A549 (cell line): ENCODE data around the gene MYCN.

Experiments used
- CHD2 ChIP-seq: fragments of 150-350 bp; IDR thresholded peaks from 2 replicates; pipeline ENCODE4 v1.6.1; 2014; ENCODE audit warnings: low read length; ENCODE audit not compliant: partially characterized antibody
- CHD4 ChIP-seq: fragments of 200-600 bp; sonication (generic); IDR thresholded peaks from 2 replicates; pipeline ENCODE4 v1.6.1; 2016; ENCODE audit warnings: antibody characterized with exemption, mild to moderate bottlenecking, borderline replicate concordance
- CTCF ChIP-seq: fragments of >200 bp; sonication (Bioruptor Twin); formaldehyde crosslinking; IDR thresholded peaks from 3 replicates; pipeline ENCODE4 v1.5.1; 2016
- HOXA7 ChIP-seq: fragments of 250-450 bp; sonication (Bioruptor Pico); IDR thresholded peaks from 2 replicates; pipeline ENCODE4 v1.5.0; 2020; ENCODE audit warnings: mild to moderate bottlenecking, moderate library complexity
- JUNB ChIP-seq: fragments of >200 bp; sonication (Bioruptor Twin); formaldehyde crosslinking; IDR thresholded peaks from 2 replicates; pipeline ENCODE4 v1.6.1; 2016
- KDM5A ChIP-seq: fragments of 200-600 bp; sonication (generic); IDR thresholded peaks from 2 replicates; pipeline ENCODE4 v1.6.1; 2016; ENCODE audit warnings: antibody characterized with exemption, mild to moderate bottlenecking
- RCOR1 ChIP-seq: fragments of 150-350 bp; IDR thresholded peaks from 2 replicates; pipeline ENCODE4 v1.6.1; 2014; ENCODE audit warnings: antibody characterized with exemption, low read length, low read depth
- REST ChIP-seq: fragments of 200-600 bp; sonication (generic); IDR thresholded peaks from 2 replicates; pipeline ENCODE4 v1.6.1; 2016; ENCODE audit warnings: antibody characterized with exemption, mild to moderate bottlenecking, moderate library complexity
- SREBF2 ChIP-seq: fragments of 450-650 bp; IDR thresholded peaks from 2 replicates; pipeline ENCODE4 v1.6.1; 2014; ENCODE audit warnings: mild to moderate bottlenecking, moderate library complexity
- TF ChIP-seq, protein P1 (sequence below): fragments of 250-450 bp; sonication (Bioruptor Pico); IDR thresholded peaks from 2 replicates; pipeline ENCODE4 v1.5.0; 2021; ENCODE audit warnings: mild to moderate bottlenecking, moderate library complexity, borderline replicate concordance

DNA sequence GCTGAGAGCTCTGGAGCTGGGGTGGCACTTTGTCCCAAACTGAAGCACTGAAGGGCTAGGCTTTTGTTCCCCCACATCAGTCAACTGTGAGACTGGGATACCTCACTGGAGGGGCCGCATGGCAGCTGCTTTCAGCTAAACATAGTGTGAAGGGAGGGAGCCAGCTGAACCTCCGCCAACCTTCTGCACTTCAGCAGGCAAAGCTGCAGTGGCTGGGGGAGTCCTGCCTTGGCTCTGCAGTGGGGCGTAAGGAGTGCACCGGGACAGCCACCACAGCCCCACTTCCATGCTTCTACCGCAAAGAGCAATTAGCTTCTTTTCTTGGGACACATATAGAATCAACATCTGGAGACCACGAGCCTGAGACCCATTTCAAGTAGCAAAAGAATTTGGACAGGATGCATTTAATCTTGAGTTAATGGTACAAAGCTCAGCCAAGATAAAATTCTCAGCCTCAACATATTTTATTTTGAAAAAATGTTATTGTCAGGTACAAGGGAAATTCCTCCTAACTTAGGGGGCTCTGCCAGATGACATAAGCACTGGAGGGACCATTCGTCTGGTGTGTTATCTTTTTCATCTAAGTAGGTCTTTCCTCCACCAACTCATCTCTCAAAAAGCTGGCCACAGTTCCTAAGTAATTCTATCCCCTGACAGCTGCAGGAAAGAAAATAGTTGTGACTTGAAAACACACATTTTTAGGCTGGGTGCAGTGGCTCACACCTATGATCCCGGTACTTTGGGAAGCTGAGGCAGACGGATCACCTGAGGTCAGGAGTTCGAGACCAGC, 25.6 kb upstream of the MYCN start:
- TF ChIP-seq REST (no peak), RCOR1 (no peak), CTCF (no peak), HOXA7 (CRISPR knock-in tag) (no peak), CHD4 (no peak), CHD2 (no peak), KDM5A (no peak), JUNB (no peak), SREBF2 (no peak)
- TF ChIP-seq, protein P1, sequence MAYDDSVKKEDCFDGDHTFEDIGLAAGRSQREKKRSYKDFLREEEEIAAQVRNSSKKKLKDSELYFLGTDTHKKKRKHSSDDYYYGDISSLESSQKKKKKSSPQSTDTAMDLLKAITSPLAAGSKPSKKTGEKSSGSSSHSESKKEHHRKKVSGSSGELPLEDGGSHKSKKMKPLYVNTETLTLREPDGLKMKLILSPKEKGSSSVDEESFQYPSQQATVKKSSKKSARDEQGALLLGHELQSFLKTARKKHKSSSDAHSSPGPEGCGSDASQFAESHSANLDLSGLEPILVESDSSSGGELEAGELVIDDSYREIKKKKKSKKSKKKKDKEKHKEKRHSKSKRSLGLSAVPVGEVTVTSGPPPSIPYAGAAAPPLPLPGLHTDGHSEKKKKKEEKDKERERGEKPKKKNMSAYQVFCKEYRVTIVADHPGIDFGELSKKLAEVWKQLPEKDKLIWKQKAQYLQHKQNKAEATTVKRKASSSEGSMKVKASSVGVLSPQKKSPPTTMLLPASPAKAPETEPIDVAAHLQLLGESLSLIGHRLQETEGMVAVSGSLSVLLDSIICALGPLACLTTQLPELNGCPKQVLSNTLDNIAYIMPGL (CRISPR knock-in tag), result no peak
